SK-N-SH (cell line): Measurements from ENCODE around the gene ADAMTS16.

ENCODE experiments used
- CHD2 ChIP-seq: fragments of 150-350 bp; IDR thresholded peaks from 2 replicates; pipeline ENCODE4 v1.6.1; 2018; ENCODE audit warnings: low read length; ENCODE audit not compliant: partially characterized antibody
- CTCF ChIP-seq: fragments of 200-600 bp; sonication (generic); IDR thresholded peaks from 2 replicates; pipeline ENCODE4 v1.6.1; 2017; ENCODE audit warnings: antibody characterized with exemption, mild to moderate bottlenecking, moderate library complexity
- EP300 ChIP-seq, 2 experiments: IDR thresholded peaks; 2 replicates each; pipeline versions ENCODE4 v1.4.0 to v1.6.1; 2012; ENCODE audit warnings: borderline replicate concordance in 1 of 2, low read depth in 1 of 2, low read length in 1 of 2
- EZH2phosphoT487 ChIP-seq: fragments of 200-600 bp; sonication (generic); IDR thresholded peaks from 2 replicates; pipeline ENCODE4 v1.6.1; 2017; ENCODE audit warnings: low read depth, mixed run types, mild to moderate bottlenecking, antibody characterized with exemption, moderate library complexity, borderline replicate concordance
- FOSL2 ChIP-seq: IDR thresholded peaks from 2 replicates; pipeline ENCODE4 v1.4.0; 2012; ENCODE audit warnings: low read depth, mild to moderate bottlenecking, moderate library complexity, borderline replicate concordance
- IRF3 ChIP-seq: fragments of 150-350 bp; IDR thresholded peaks from 2 replicates; pipeline ENCODE4 v1.6.1; 2016; ENCODE audit warnings: mild to moderate bottlenecking, low read depth, low read length
- MAX ChIP-seq: IDR thresholded peaks from 2 replicates; pipeline ENCODE4 v1.4.0; 2012; ENCODE audit warnings: low read depth
- POLR2AphosphoS5 ChIP-seq: IDR thresholded peaks from 2 replicates; pipeline ENCODE4 v1.6.1; 2012; ENCODE audit warnings: low read depth, low read length
- RAD21 ChIP-seq: IDR thresholded peaks from 2 replicates; pipeline ENCODE4 v1.6.1; 2012; ENCODE audit warnings: mild to moderate bottlenecking, low read length
- SMC3 ChIP-seq: IDR thresholded peaks from 2 replicates; pipeline ENCODE4 v1.6.1; 2012; ENCODE audit warnings: low read depth, low read length, improper control_type of control experiment
- TAF1 ChIP-seq: IDR thresholded peaks from 2 replicates; pipeline ENCODE4 v1.6.1; 2012; ENCODE audit warnings: low read depth, mild to moderate bottlenecking, low read length, moderate library complexity, borderline replicate concordance
- USF2 ChIP-seq: fragments of 150-350 bp; IDR thresholded peaks from 2 replicates; pipeline ENCODE4 v1.6.1; 2017; ENCODE audit warnings: antibody characterized with exemption, low read length, low read depth, borderline replicate concordance

- TF ChIP-seq SMC3 (no peak), CTCF (no peak), RAD21 (no peak), POLR2AphosphoS5 (no peak), EP300 (IDR thresholded peaks at IDR 0.05; ENCODE audit: borderline replicate concordance in 1 of 2, low read depth in 1 of 2, low read length in 1 of 2) (no peak), IRF3 (no peak), CHD2 (no peak), MAX (no peak), USF2 (no peak), TAF1 (no peak), EZH2phosphoT487 (no peak), FOSL2 (no peak)
Measured at GRCh38 chr5:5257353-5257752, 117.2 kb downstream of the ADAMTS16 start.
